H1 (cell line): ENCODE data around the gene PLA2R1. TPM values are rescaled to one million over a fixed set of nuclear protein-coding genes. Genes with fewer than 3 reads are reported as not detected.

Experiments used
- ASH2L ChIP-seq: fragments of 200-600, 300-600 bp; sonication (generic); IDR thresholded peaks from one replicate; pipeline ENCODE4 v1.7.1; 2017; ENCODE audit warnings: low read length
- BACH1 ChIP-seq: IDR thresholded peaks from 2 replicates; pipeline ENCODE4 v1.6.1; 2012; ENCODE audit warnings: low read length, improper control_type of control experiment
- BRCA1 ChIP-seq: IDR thresholded peaks from 2 replicates; pipeline ENCODE4 v1.6.1; 2012; ENCODE audit warnings: low read depth, low read length, improper control_type of control experiment
- CHD2 ChIP-seq: IDR thresholded peaks from 2 replicates; pipeline ENCODE4 v1.6.1; 2012; ENCODE audit warnings: low read length, improper control_type of control experiment
- CTBP2 ChIP-seq: IDR thresholded peaks from 2 replicates; pipeline ENCODE4 v1.7.0; 2011; ENCODE audit warnings: borderline replicate concordance, mild to moderate bottlenecking, moderate library complexity, mixed read lengths, low read length; ENCODE audit not compliant: insufficient read depth, insufficient read length
- EGR1 ChIP-seq: IDR thresholded peaks from 2 replicates; pipeline ENCODE4 v1.6.1; 2011; ENCODE audit warnings: low read depth, low read length, borderline replicate concordance
- EP300 ChIP-seq, 2 experiments: IDR thresholded peaks; 1 replicate in 1 of 2; 2 replicates in 1 of 2; pipeline ENCODE4 v1.6.1; 2011 to 2012; ENCODE audit warnings: low read depth in 2 of 2, low read length in 2 of 2, mild to moderate bottlenecking in 2 of 2, borderline replicate concordance in 1 of 2, inconsistent platforms in 1 of 2, moderate library complexity in 1 of 2
- EZH2 ChIP-seq: fragments of 200-600 bp; sonication (generic); IDR thresholded peaks from 2 replicates; pipeline ENCODE4 v1.7.1; 2012; ENCODE audit warnings: low read depth, mild to moderate bottlenecking, moderate library complexity, low read length, inconsistent platforms; ENCODE audit not compliant: severe bottlenecking
- GABPA ChIP-seq: IDR thresholded peaks from 2 replicates; pipeline ENCODE4 v1.6.1; 2011; ENCODE audit warnings: mild to moderate bottlenecking, low read length, moderate library complexity, borderline replicate concordance; ENCODE audit not compliant: insufficient read depth
- KDM4A ChIP-seq: IDR thresholded peaks from one replicate; pipeline ENCODE4 v1.7.1; 2012; ENCODE audit warnings: low read depth, mild to moderate bottlenecking, moderate library complexity, low read length, inconsistent platforms; ENCODE audit not compliant: severe bottlenecking
- KDM5A ChIP-seq: fragments of 200-600 bp; IDR thresholded peaks from 2 replicates; pipeline ENCODE4 v1.7.1; 2012; ENCODE audit warnings: mild to moderate bottlenecking, low read length, inconsistent platforms, mixed read lengths
- MAX ChIP-seq: IDR thresholded peaks from 2 replicates; pipeline ENCODE4 v1.6.1; 2012; ENCODE audit warnings: inconsistent platforms
- PHF8 ChIP-seq: fragments of 200-600 bp; sonication (generic); conservative IDR thresholded peaks from 2 replicates; pipeline ENCODE4 v1.7.1; 2012; ENCODE audit warnings: low read depth, mild to moderate bottlenecking, inconsistent platforms, low read length, moderate library complexity
- POLR2A ChIP-seq, 2 experiments: IDR thresholded peaks; 1 replicate in 1 of 2; 2 replicates in 1 of 2; pipeline ENCODE4 v1.6.1; 2011; ENCODE audit warnings: low read depth in 2 of 2, low read length in 2 of 2, mild to moderate bottlenecking in 2 of 2; ENCODE audit errors: control extremely low read depth in 1 of 2
- SIN3A ChIP-seq, 2 experiments: IDR thresholded peaks in 1 of 2; conservative IDR thresholded peaks in 1 of 2; 2 replicates each; pipeline ENCODE4 v1.6.1; 2011 to 2012; ENCODE audit warnings: low read length in 2 of 2, improper control_type of control experiment in 1 of 2, low read depth in 1 of 2, mild to moderate bottlenecking in 1 of 2
- SIRT6 ChIP-seq: IDR thresholded peaks from one replicate; pipeline ENCODE4 v1.7.1; 2012; ENCODE audit warnings: low read length, inconsistent platforms
- SP1 ChIP-seq: IDR thresholded peaks from 2 replicates; pipeline ENCODE4 v1.6.1; 2011; ENCODE audit warnings: low read depth, low read length
- SP4 ChIP-seq: IDR thresholded peaks from 2 replicates; pipeline ENCODE4 v1.6.1; 2012; ENCODE audit warnings: low read length, inconsistent platforms
- TAF7 ChIP-seq: optimal IDR thresholded peaks from 2 replicates; pipeline ENCODE3; 2011; ENCODE audit warnings: low read depth, mild to moderate bottlenecking, inconsistent platforms, low read length, moderate library complexity, borderline replicate concordance
- USF2 ChIP-seq: IDR thresholded peaks from 2 replicates; pipeline ENCODE4 v1.6.1; 2011; ENCODE audit warnings: low read length, improper control_type of control experiment
- polyA plus RNA-seq, 7 experiments: library from polyadenylated mRNA; depleted of rRNA in 3 of 7; stranded (reverse) in 5 of 7; unstranded in 2 of 7; fragments of >200 nt in 5 of 7; fragments of 200-250 nt in 2 of 7; gene quantifications; 1 replicate in 5 of 7; 2 replicates in 1 of 7; 4 replicates in 1 of 7; pipeline versions ENCODE4 v1.2.1 to v1.2.3, GENCODE V29; 2011 to 2013; ENCODE audit warnings: missing spikeins in 2 of 7, mixed read lengths in 2 of 7
- total RNA-seq: library from RNA; stranded (reverse); fragmentation: NEBNext Ultra II Directional; extraction: Animal tissue kit (Norgen Biotek cat#: 25700); gene quantifications from 2 replicates; pipeline ENCODE4 v1.2.1, GENCODE V29; 2021
- TF ChIP-seq, protein P1 (sequence below): IDR thresholded peaks from 2 replicates; pipeline ENCODE4 v1.6.1; 2012; ENCODE audit warnings: inconsistent platforms

The PLA2R1 gene
- total and polyA plus RNA-seq, 2 of the 8 experiments (the other 6 are each of a cell fraction or from before 2014, with no cell fraction given) = 0.65 to 1.5 TPM

DNA sequence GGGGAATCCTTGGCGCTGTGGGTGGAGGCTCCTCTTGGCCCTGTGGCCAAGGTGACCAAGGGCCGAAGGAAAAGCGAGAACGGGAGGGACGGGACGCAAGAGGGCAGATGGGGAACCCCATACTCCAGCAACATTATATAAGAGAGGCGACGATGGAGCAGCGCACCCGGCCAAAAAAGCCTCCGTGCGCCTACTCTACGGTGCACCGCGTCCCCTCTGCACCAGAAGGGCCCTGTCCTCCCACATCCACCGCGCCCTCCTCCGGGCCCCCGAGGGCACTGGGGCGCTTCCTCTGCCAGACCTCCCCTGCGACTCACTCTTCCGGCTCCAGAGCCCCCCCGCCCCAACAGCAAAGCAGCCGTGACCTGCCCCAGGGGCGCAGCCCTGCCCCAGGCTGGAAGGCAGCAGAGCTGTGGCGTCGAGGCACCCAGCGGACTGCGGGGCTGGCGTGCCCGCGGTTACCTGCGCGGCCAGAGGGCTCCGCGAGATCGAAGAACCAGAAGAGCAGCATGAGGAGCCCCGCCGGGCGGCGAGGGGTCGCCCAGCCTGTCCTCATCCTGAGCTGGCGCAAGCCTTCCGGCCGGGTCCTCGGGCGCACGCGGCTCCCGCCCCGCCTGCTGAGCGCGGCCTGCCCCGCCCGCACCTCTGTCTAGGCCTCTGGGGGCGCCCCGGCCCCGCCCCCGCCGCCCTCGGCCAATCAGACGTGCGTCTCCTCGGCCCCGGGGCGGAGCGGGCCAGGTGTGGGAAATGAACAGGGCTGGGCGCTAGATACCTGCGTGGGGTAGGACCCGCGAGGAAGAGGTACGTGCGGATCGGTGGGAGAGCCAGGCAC lies 158.1 kb downstream of the PLA2R1 start, which contains the start of gene LY75 (continued):
- no peak for TF ChIP-seq BRCA1
- TF ChIP-seq GABPA = peak; percentile 19; the same call in 1 of the 2 replicates
- no peak for TF ChIP-seq SIRT6
- peak; percentile 98 for TF ChIP-seq KDM4A
- TF ChIP-seq USF2 = no peak
- TF ChIP-seq SIN3A (conservative IDR thresholded peaks at IDR 0.05 in 1 of 2, IDR thresholded peaks at IDR 0.05 in 1 of 2; ENCODE audit: low read depth in 1 of 2, low read length in 2 of 2) = 0 out of 4 replicates have a peak, but pooled peaks of 1 of the 2 experiments have one; percentile 40
- TF ChIP-seq EP300 (IDR thresholded peaks at IDR 0.05; ENCODE audit: borderline replicate concordance in 1 of 2, low read depth in 2 of 2, low read length in 2 of 2) = no peak
- no peak for TF ChIP-seq KDM5A
- TF ChIP-seq BACH1 = peak; percentile 53; the same call in 1 of the 2 replicates
- TF ChIP-seq ASH2L = peak; percentile 90
- 0 out of 2 replicates have a peak, but pooled peaks have one; percentile 4 for TF ChIP-seq EGR1
- no peak for TF ChIP-seq TAF7
- TF ChIP-seq CTBP2 = no peak
- TF ChIP-seq SP4 = no peak
- TF ChIP-seq CHD2 = peak; percentile 66; the same call in 1 of the 2 replicates
- TF ChIP-seq, protein P1, sequence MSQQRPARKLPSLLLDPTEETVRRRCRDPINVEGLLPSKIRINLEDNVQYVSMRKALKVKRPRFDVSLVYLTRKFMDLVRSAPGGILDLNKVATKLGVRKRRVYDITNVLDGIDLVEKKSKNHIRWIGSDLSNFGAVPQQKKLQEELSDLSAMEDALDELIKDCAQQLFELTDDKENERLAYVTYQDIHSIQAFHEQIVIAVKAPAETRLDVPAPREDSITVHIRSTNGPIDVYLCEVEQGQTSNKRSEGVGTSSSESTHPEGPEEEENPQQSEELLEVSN = peak; percentile 96
- peak in 1 of 2 experiments; percentile 77; a peak in 2 of 3 replicates for TF ChIP-seq POLR2A (IDR thresholded peaks at IDR 0.05; ENCODE audit: control extremely low read depth in 1 of 2, low read depth in 2 of 2, low read length in 2 of 2)
- peak; percentile 96 for TF ChIP-seq MAX
- TF ChIP-seq EZH2 = peak; percentile 49
- TF ChIP-seq PHF8 = peak; percentile 80
- no peak for TF ChIP-seq SP1
